ENCODE measurements around the gene ZNF574.
"Not testable (repeated sequence)": the region's sequence is repeated elsewhere in the genome, so short reads cannot be mapped to it uniquely, and the experiment has no call there.

The ZNF574 gene

DNA sequence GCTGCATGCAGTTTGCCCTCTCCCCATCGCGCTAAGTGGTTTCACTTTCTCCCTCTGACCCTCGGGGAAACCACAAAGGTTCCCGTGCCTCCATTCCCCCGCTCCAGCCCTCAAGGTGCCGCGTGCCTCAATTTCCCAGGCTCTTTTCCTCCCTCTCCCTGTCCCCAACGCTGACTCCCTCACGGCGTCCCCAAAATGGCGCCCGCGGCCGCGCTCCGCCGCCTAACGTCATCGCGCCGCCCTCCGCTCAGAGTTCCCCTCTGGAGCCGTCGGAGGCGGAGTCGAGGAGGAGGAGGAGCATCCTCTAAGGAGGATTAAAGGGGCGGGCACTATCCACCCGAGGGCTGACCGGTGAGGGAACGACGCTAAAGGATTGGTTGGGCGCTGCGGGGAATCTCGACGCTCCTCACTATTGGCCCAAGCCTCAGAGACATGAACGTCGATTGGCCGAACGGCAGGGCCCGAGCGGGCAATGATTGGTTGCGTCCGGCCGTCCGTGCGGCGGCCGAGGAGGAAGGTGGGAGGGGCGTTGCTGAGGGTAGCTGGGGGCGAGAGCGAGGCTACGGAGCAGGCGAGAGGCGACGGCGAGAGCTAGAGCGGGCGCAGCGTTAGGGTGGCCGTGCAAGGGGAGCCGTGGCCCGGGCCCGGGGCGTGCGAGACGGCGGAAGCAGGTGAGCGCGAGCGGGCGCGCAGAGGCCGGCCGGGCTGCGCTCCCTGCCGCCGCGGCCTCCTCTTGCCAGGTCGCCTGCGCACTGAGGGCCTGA is at the start of gene ZNF574:
Gene ZNF574, plus strand, starts transcription at position 551 of the 764 bp plus-strand sequence. CDS start 2,441 bp downstream, outside the sequence.
- peak; percentile 99 to 100 for DNase-seq

- no peak for DNase-seq
Observed at GRCh38 chr19:42028304-42029216, 47.4 kb upstream of the ZNF574 start.

GRCh38 chr19:42030645-42031440 is 45.1 kb upstream of the ZNF574 start:
- no peak for DNase-seq

DNA sequence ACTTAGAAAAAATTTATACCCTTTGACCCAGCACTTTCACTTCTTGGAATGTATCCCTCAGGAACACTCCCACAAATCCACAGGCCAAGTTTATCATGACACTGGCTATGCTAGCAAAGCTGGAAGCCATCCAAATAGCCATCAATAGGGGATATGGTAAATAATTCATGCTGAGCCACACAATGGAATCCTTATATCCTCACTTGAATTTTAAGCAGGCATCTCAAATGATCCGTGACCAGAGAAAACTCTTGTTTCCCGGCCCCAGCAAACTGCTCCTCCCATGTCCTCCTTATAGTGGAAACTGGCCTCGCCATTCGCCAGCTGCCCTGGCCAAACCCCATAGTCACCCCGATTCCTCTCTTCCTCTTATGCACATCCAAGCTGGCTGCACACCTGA is 43.5 kb upstream of the ZNF574 start:
- DNase-seq = peak; percentile 95 to 96

DNA sequence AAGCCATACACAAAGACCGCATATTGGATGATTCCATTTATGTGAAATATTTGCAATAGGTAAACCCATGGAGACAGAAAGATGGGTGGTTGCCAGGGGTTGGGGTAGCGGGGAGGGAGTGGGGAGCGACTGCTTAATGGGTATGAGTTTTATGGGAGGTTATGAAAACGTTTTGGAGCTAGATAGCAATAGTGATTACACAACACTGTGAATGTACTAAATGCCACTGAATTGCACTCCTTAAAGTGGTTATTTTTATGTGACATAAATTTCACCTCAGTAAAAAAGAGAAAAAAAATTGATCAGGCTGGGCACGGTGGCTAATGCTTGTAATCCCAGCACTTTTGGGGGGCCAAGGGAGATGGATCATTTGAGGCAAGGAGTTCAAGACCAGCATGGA is 42.6 kb upstream of the ZNF574 start:
- DNase-seq = no peak

- DNase-seq = peak in 1 of 2 experiments; percentile 69
Observed at GRCh38 chr19:42034640-42035391, 41.1 kb upstream of the ZNF574 start.

GRCh38 chr19:42037649-42038048 is 38.3 kb upstream of the ZNF574 start:
- no peak for DNase-seq

DNA sequence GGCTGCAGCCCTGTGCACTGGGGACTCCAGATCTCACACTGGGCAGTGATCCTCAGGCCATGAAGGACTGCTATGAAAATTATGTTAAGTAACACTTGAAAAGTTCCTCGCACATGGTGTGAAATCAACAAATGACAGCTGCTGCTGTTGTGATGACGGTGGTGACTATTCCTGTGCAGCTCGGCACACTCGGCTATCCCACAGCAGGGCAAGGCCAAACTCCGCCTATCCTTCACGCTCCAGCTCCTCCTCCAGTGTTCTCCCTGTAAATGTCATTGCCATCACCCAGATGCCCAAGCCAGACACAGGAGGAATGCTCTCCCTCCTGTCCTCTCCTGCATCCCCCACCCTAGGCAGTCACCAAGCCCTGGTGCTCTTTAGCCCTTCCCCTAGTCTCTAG is 37.3 kb upstream of the ZNF574 start:
- peak; percentile 71 to 82 for DNase-seq

- DNase-seq = no peak
Observed at GRCh38 chr19:42040031-42040430, 35.9 kb upstream of the ZNF574 start.

GRCh38 chr19:42040491-42040890 is 35.5 kb upstream of the ZNF574 start:
- not testable (repeated sequence) for DNase-seq

DNA sequence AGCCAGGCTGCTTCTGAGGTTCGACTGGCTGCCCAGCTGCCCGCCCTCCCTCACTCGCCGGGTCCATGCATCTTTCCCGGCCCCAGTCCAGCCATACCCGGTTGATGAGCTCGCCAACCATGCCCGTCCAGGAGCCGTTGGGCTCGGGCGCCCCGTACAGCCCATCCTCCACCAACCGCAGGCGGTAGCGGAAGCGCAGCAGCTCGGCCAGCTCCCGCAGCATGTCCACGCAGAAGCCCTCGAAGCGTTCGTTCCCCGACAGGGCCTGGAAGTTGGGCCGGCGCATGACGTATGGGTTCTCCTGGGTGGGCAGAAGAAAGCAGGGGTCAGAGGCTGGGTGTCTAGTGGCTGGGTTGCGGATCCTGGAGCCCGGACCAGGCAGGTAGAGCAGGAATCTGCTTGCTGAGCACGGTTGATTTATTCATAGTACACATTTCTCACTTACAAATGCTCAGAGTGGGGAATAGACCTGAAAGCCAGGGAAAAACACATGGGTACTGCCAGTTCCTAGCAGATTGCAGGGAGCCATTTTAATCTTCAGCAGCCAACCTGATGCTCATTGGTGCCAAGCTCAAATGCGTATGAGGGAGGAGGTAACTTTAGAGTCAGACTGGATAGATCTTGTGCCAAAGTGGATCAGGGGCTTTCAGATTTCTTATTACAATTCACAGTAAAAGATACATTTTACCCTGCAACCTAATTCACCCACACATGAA is 33.4 kb upstream of the ZNF574 start:
- DNase-seq = no peak

DNA sequence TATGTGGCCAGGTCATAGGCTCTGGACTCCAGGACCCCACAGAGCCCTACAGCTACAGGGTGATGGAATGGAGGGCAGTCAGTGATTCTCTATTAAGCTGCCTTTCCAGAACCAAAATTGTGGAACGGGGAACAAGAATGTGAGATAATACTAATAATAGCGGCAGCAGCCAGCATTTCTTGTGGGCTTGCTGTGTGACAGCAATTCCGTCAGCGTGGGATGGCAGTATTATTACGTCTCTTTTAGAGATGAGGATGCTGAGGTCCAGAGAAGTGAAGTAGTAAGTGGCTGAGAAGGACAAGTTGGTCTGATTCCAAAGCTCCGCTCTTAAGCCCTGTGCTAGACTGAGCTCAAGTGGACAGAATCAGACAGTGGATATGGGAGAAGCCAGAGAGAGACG is 30.4 kb upstream of the ZNF574 start:
- no peak for DNase-seq

DNA sequence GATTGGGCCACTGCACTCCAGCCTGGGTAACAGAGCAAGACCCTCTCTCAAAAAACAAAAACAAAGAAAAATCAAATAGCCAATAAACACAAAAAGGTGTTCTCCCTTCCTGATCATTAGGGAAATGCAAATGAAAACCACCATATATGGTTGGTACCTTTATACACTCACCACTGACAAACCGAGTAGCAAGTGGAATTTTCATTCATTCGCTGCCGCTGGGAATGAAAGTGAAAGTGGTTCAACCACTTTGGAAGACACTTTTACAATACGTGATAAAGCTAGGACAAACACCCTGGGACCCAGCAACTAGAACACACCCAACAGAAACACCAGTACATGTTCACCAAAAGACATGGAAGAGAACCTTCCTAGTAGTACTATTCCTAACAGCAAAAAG is 27.0 kb upstream of the ZNF574 start:
- peak in 1 of 2 experiments; percentile 18 for DNase-seq

- DNase-seq = no peak
Observed at GRCh38 chr19:42051166-42052115, 24.5 kb upstream of the ZNF574 start.

DNA sequence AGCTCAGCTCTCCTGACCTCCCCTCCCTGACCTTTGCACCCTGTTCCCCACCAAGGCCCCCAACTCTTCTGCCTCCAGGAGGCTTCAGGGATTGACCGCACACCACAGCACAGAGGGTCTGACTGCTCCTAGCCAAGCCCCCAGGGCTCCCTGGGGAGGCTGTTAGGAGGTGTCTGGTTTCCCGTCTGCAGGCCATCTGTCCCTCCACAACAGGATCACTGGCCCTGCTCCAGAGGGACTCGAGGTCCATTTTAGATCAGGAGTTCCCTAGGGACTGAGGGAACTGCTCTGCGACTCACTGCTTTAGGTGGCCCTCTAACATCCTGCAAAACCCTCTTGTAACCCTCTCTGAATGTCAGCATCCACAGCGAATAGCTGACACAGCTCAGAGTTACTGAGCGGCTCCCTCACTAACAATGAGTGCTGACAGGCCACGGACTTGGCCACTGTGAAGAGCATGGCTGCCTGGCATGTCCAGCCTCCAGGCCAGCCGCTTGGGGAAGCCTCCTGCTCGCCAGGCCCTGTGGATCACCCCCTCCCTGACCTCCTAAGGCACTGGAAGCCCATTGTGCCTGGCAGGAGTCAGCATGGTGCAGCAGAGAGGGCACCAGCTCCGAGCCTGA is 23.6 kb upstream of the ZNF574 start:
- DNase-seq = no peak

- no peak for DNase-seq
Observed at GRCh38 chr19:42053037-42053935, 22.7 kb upstream of the ZNF574 start.

DNA sequence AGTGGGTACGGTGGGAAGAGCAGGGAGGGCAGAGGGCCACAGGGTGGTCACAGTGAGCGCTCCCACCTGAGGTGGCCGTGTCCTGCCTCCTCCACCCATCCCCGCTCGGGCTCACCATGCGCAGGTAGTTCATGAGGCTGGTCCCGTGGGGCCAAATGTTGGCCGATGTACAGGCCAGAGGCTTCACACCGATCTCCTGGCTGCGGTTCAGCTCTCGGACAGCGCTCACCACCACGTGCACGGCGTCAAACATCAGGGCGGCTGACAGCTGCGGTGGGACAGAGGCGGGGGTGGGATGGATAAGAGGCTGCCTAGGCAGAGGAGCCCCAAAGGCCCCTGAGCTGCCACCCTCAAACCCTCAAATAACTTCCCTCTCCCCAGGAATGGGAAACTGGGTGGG is 21.8 kb upstream of the ZNF574 start:
- no peak for DNase-seq

GRCh38 chr19:42057846-42058245 is 18.1 kb upstream of the ZNF574 start:
- DNase-seq = no peak

DNA sequence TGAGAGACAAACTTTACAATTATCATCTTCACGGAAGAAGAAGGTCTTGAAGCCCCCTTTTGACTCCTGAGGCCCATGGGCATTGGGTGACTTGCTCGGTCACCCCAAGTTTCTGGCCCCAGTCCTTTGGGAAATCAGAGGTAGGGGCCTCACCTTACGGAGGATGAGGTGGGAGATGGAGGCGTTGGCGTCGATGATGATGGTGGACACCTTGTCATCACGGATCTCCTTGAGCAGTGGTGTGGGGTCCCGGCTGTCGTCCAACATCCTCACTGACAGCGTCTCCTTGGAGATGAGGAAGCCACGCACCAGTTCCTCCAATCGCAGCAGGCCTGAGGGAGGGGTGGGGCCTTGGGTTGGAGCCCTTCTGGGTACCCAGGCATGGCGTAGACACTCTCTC is 16.8 kb upstream of the ZNF574 start:
- DNase-seq = no peak
